Tibial nerve (tissue), 4 donors: ENCODE measurements around the gene ZDHHC8. TPM values are rescaled to one million over a fixed set of nuclear protein-coding genes. Genes with fewer than 3 reads are reported as not detected.

ENCODE experiments used
- DNase-seq, 2 donors: peaks; one replicate each; pipeline ENCODE4 v3.0.0-alpha.2; 2019; ENCODE audit warnings: low spot score in 2 of 2
- H3K27ac ChIP-seq, 4 donors: fragments of 200-600 bp; sonication (generic) in 3 of 4; one replicate each; pipeline ENCODE4 v1.5.1; 2017 to 2019; ENCODE audit warnings: mild to moderate bottlenecking in 1 of 4
- H3K27me3 ChIP-seq, 2 donors: fragments of 200-600 bp; sonication (generic) in 1 of 2; one replicate each; pipeline versions ENCODE4 v1.5.1 to v1.6.0; 2017 to 2019
- H3K36me3 ChIP-seq, 3 donors: fragments of 200-600 bp; sonication (generic); one replicate each; pipeline ENCODE4 v1.5.1; 2018 to 2019
- H3K4me1 ChIP-seq, 4 donors: fragments of 200-600 bp; sonication (generic) in 3 of 4; one replicate each; pipeline ENCODE4 v1.5.1; 2017 to 2019
- H3K4me3 ChIP-seq, 4 donors: fragments of 200-600 bp; sonication (generic) in 3 of 4; one replicate each; pipeline ENCODE4 v1.5.1; 2017 to 2019; ENCODE audit warnings: mild to moderate bottlenecking in 1 of 4, moderate library complexity in 1 of 4
- H3K9me3 ChIP-seq, 4 donors: fragments of 200-600 bp; sonication (generic) in 3 of 4; one replicate each; pipeline ENCODE4 v1.5.1; 2017 to 2019
- CTCF ChIP-seq, 5 experiments: fragments of 200-600 bp in 3 of 5; fragments of 450-650 bp in 2 of 5; sonication (generic) in 3 of 5; IDR thresholded peaks; one replicate each; pipeline ENCODE4 v1.5.1; 2016 to 2019; ENCODE audit warnings: antibody characterized with exemption in 5 of 5, mild to moderate bottlenecking in 3 of 5, moderate library complexity in 2 of 5
- EP300 ChIP-seq, 2 donors: sonication (generic); formaldehyde crosslinking; IDR thresholded peaks; one replicate each; pipeline ENCODE4 v1.6.1; 2017; ENCODE audit warnings: antibody characterized with exemption in 2 of 2, mild to moderate bottlenecking in 1 of 2
- POLR2A ChIP-seq, 2 donors: fragments of 450-650 bp; IDR thresholded peaks; one replicate each; pipeline ENCODE4 v1.6.1; 2017; ENCODE audit warnings: antibody characterized with exemption in 2 of 2, mild to moderate bottlenecking in 2 of 2, moderate library complexity in 2 of 2
- WGBS, 2 donors: methylation state at CpG; one replicate each; pipeline ENCODE4 v1.1.5; 2018; 5-methylcytosine and 5-hydroxymethylcytosine counted together
- total RNA-seq, 4 donors: library from RNA; depleted of rRNA; stranded (reverse); fragments of >200 nt; gene quantifications; one replicate each; pipeline ENCODE4 v1.1.0, GENCODE V29; 2016

Gene ZDHHC8
- total RNA-seq, 4 donors from 2014 or later: 40.6 to 53.7 (median 47.4) TPM

GRCh38 chr22:20142711-20143621, 11.4 kb downstream of the ZDHHC8 start:
- Histone ChIP-seq H3K27ac (peak overlapping the region; percentile 26 to 94 (median 72)), H3K27me3 (no peaks in the 10 kb centered on the region), H3K36me3 (peaks cover 0 to 92% (median 0%) of the 10 kb centered on the region in 3 donors), H3K4me3 (no peak overlapping the region), H3K9me3 (no peaks in the 10 kb centered on the region), H3K4me1 (peaks cover 0 to 33% (median 5%) of the 10 kb centered on the region in 4 donors)
- TF ChIP-seq POLR2A (IDR thresholded peaks at IDR 0.05): no peak
- TF ChIP-seq EP300 (IDR thresholded peaks at IDR 0.05): no peak
- TF ChIP-seq CTCF (IDR thresholded peaks at IDR 0.05): no peak
- no peak for DNase-seq
- WGBS, 2 donors: 92% methylated on average over 51 to 59 of the region's 65 CpGs

GRCh38 chr22:20143883-20144665, 12.5 kb downstream of the ZDHHC8 start:
- Histone ChIP-seq H3K27me3 (no peaks in the 10 kb centered on the region), H3K36me3 (peaks cover 0 to 92% (median 0%) of the 10 kb centered on the region in 3 donors), H3K4me3 (no peak overlapping the region), H3K4me1 (peaks cover 0 to 22% (median 0%) of the 10 kb centered on the region in 4 donors), H3K9me3 (no peaks in the 10 kb centered on the region), H3K27ac (peak overlapping the region; percentile 11 to 94 (median 50))
- no peak for DNase-seq
- TF ChIP-seq CTCF (IDR thresholded peaks at IDR 0.05) (no peak), POLR2A (IDR thresholded peaks at IDR 0.05) (no peak), EP300 (IDR thresholded peaks at IDR 0.05) (no peak)
- whole genome bisulfite sequencing, 2 donors: 79 to 93% methylated on average over 16 to 17 of the region's 19 CpGs

- peak overlapping the region; percentile 11 to 94 (median 61) for H3K27ac ChIP-seq
- WGBS, 2 donors: 88 to 89% methylated on average over 17 to 22 of the region's 22 CpGs
- no peak for DNase-seq
Observed at GRCh38 chr22:20145206-20145831, 13.7 kb downstream of the ZDHHC8 start.

GRCh38 chr22:20145832-20146223, 14.2 kb downstream of the ZDHHC8 start:
- no peak overlapping the region for H3K4me3 ChIP-seq
- H3K36me3 ChIP-seq: peaks cover 0 to 74% (median 0%) of the 10 kb centered on the region in 3 donors
- H3K4me1 ChIP-seq: peaks cover 0 to 8% (median 0%) of the 10 kb centered on the region in 4 donors
- 87 to 89% methylated on average over 15 to 21 of the region's 21 CpGs for WGBS, 2 donors
- peak overlapping the region in 3 of 4 donors; percentile 40 to 94 (median 82) for H3K27ac ChIP-seq
- H3K27me3 ChIP-seq: no peaks in the 10 kb centered on the region
- DNase-seq: no peak
- no peaks in the 10 kb centered on the region for H3K9me3 ChIP-seq
- TF ChIP-seq EP300 (IDR thresholded peaks at IDR 0.05) (no peak), CTCF (IDR thresholded peaks at IDR 0.05) (no peak), POLR2A (IDR thresholded peaks at IDR 0.05) (no peak)

More at GRCh38 chr22:20145206-20145831, 13.7 kb downstream of the ZDHHC8 start:
- Histone ChIP-seq H3K27me3 (no peaks in the 10 kb centered on the region), H3K4me3 (no peak overlapping the region), H3K9me3 (no peaks in the 10 kb centered on the region), H3K4me1 (peaks cover 0 to 13% (median 0%) of the 10 kb centered on the region in 4 donors), H3K36me3 (peaks cover 0 to 79% (median 0%) of the 10 kb centered on the region in 3 donors)
- TF ChIP-seq CTCF (IDR thresholded peaks at IDR 0.05): no peak
- no peak for TF ChIP-seq EP300 (IDR thresholded peaks at IDR 0.05)
- TF ChIP-seq POLR2A (IDR thresholded peaks at IDR 0.05): no peak
